Superior temporal gyrus (tissue), 1 donor: Measurements from ENCODE around the gene MORF4L2.
"Not testable (repeated sequence)": the region's sequence is repeated elsewhere in the genome, so short reads cannot be mapped to it uniquely, and the experiment has no call there.

Source experiments
- DNase-seq: peaks from one replicate; pipeline ENCODE4 v3.0.0-alpha.2; 2016; ENCODE audit errors: extremely low spot score

Gene MORF4L2

GRCh38 chrX:103678199-103678993, 8.1 kb downstream of the MORF4L2 start:
- no peak for DNase-seq

DNA sequence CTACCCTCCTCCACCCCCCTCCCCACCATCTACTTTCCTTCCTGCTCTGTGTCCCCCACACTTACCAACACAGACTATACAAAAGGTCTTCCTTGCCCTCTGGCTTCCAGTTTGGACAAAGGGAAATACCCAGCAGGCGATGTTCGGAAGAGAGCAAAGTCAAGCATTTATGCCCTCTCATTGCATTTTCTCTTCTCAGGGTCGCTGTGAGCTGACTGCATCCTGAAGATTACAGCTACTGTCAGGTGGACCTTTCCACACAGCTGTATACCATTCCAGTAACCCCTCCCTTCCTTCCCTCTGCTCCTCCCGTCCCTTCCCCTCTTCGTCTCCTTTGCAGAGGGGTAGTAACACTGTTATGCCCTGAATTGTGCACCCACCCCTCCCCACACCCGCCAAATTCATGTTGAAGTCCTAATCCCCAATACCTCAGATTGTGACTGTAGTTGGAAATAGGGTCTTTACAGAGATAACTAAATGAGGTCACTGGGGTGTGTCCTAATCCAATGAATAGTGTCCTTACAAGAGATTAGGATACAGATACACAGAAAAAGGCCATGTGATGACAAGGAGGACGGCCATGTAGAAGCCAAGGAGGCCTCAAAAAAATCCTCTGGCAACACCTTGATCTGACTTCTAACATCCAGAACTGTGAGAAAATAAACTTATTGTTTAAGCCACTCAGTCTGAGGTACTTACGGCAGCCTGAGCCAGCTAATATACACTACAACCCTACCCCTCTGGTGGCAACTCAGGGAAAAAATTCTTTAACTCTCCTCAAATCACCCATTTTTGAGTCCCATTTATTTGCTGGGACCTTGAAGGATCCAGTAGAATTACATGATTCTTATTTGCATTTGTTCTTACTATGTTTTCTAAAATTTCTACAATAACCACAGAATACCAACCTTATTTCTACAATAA, 11.7 kb downstream of the MORF4L2 start:
- no peak for DNase-seq

GRCh38 chrX:103669745-103670144, 16.8 kb downstream of the MORF4L2 start:
- no peak for DNase-seq

- no peak for DNase-seq
Measured at GRCh38 chrX:103666202-103667107, 20.0 kb downstream of the MORF4L2 start.

DNA sequence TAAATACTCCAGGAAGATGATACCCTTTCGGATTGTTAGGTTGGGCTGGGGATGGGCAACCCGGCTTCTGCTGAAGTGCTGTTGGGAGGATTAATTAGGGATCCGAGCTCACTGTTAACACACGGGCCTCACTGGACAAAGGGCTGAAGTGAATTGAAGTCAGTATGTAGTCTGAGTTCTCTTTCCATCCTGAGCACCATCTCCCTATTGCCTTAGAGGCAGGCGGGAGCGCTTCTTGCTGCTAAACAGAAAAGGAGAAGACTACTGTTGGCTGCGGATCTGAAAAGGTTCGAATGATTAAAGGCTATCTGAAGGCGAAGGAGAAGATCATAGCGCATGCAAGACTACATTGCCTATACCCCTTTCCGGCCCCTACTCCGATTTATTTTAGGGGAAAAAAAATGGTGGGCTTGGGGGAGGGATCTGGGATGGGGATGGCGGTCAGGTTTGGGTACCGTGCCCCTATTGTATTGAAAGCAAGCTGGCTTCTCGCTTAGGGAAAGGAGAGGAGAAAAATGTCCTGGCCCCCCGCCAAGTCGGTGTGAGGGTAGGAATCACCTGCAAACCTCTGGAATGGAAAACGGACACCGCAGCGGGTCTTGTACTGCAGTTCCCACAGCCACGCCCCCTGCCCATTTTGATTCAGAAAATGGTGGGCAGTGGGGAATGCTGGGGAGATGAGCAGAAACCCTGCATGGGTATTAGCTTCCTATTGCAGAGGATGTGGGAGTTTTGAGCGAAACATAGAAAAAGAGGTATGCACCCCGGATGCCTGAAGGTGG, 22.3 kb downstream of the MORF4L2 start:
- no peak for DNase-seq

DNA sequence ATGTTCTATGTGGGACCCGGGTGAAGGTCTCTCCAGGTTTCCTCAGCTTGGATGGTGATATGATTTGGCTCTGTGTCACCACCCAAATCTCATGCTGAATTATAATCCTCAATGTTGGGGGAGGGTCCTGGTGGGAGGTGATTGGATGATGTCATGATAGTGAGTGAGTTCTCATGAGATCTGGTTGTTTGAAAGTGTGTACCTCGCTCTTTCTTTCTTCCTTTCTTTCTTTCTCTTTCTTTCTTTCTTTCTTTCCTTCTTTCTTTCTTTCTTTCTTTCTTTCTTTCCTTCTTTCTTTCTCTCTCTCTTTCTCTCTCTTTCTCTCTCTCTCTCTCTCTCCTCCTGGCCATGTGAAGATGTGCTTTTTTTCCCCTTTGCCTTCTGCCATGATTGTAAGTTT, 27.0 kb downstream of the MORF4L2 start:
- DNase-seq = not testable (repeated sequence)

- DNase-seq = no peak
Measured at GRCh38 chrX:103658681-103659433, 27.6 kb downstream of the MORF4L2 start.

- DNase-seq = not testable (repeated sequence)
Measured at GRCh38 chrX:103657066-103657465, 29.4 kb downstream of the MORF4L2 start.

DNA sequence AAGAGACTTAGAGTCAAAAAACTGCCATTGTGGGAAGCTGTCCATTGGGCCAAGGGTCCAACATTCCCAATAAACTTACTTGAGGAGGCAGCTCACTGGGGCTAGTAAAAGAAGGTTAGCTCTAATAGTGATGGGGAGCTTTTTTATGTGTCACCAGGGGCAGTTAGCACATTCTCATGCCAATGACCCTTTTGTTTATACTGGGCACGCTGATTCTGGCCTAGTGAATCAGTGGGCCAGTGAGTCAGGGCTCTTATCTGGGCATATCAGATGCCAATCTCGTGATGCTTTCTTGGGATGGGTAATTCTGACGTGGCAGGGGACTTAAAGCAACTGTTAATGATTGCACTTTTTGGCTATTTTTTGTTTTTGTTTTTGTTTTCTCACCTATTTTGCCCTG, 29.9 kb downstream of the MORF4L2 start:
- no peak for DNase-seq

DNA sequence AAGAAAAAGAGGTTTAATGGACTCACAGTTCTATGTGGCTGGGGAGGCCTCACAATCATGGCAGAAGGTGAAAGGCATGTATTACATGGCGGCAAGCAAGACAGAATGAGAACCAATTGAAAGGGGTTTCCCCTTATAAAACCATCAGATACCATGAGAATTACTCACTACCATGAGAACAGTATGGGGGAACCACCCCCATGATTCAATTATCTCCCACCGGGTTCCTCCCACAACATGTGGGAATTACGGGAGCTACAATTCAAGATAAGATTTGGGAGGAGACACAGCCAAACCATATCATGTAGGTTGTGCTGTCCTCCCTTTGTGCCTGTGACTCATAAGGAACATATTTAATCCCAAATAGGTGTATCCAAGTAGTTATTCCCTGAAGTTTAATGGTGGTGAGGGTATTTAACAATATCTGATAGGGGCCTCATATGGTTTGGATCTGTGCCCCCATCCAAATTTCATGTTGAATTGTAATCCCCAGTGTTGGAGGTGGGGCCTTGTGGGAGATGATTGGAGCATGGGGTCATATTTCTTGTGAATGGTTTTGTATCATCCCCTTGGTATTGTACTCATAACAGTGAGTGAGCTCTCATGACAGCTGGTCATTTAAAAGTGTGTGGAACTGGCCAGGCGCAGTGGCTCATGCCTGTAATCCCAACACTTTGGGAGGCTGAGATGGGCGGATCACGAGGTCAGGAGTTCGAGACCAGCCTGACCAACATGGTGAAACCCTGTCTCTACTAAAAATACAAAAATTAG, 31.1 kb downstream of the MORF4L2 start:
- DNase-seq = not testable (repeated sequence)

GRCh38 chrX:103651151-103651773, 35.2 kb downstream of the MORF4L2 start:
- no peak for DNase-seq

- DNase-seq = no peak
Measured at GRCh38 chrX:103647630-103648029, 38.9 kb downstream of the MORF4L2 start.

GRCh38 chrX:103644125-103644524, 42.4 kb downstream of the MORF4L2 start:
- no peak for DNase-seq

GRCh38 chrX:103640401-103641155, 45.9 kb downstream of the MORF4L2 start:
- no peak for DNase-seq

DNA sequence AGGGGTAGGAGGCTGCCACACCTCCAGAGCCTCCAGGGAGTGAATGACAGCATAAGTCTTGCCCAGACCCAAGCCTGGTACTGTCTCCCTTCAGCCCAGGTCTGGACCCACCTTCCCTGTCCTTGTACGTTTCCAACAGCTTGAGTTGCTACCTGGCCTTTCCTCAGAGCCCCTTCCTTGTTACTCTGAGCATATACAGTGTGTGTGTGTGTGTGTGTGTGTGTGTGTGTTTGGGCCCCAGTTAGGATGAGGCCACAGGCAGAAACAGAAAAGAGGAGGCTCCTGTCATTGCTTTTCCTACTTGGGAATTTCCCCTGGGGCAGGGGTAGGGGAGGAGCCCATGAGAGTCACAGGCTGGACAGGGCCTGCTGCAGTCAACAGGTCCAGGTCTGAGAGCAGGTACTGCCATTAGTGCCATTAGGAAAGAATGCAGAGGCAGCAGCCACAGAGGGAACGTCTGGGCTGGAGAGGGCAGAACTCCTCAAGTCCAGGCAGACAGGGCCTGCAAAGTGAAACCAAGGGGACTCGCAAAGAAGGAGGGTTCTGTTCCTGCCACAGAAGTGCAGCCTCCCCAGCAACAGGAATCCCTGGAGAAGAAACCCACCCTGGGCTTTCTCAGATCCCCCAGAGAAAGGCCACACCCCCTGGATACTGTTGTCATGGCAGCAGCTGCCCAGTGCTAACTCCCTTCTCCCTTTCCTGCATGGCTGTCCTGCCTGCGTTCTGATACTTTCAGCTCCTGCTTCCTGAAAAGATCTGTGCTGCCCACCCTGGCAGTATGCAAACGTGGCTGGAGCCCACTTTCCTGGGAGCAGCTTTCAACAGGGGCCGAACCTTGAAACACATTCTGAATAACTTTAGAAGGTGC, 47.8 kb downstream of the MORF4L2 start:
- DNase-seq = not testable (repeated sequence)

GRCh38 chrX:103637604-103638338, 48.7 kb downstream of the MORF4L2 start:
- DNase-seq = no peak
